ENCODE measurements around the gene LMBRD1. TPM values are rescaled to one million over a fixed set of nuclear protein-coding genes. Genes with fewer than 3 reads are reported as not detected.

The LMBRD1 gene
- total and polyA plus RNA-seq, 2 of the 13 experiments (the other 11 are each of a cell fraction or from before 2014, with no cell fraction given), result 18.9 to 21.5 TPM

DNA sequence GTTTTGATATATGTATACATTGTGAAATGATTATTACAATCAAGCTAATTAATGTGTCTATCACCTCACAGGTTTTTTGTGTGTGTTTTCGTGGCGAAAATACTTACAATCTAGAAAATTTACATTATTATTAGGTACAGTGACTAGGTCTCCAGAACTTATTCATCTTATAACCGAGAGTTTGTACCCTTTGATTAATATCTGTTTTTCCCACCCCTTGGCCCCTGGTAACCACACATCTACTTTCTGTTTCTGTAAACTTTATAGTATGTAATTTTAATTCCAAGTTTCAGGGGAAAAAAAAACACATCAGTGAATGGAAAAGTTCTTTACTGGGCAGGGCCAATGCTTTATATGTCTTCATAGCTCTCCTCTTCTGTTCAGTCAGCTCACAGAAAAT, 131.4 kb downstream of the LMBRD1 start:
- ATAC-seq (no peak), DNase-seq (ENCODE audit: low spot score) (no peak), FAIRE-seq (no peak)
- no peak overlapping the region for H2AFZ ChIP-seq (ENCODE audit: low read length)
- no TSS peak for BruUV-seq (replicated peaks)
- no peaks in the 10 kb centered on the region for H3K9me3 ChIP-seq (ENCODE audit: low read length)
- ChIA-PET POLR2A (no interaction called here), CTCF (ENCODE audit: low intra/inter-chr PET ratio, low total read pairs) (no interaction called here)
- H4K20me1 ChIP-seq (ENCODE audit: insufficient read depth, low read length), result no peaks in the 10 kb centered on the region
- H3K4me1 ChIP-seq (ENCODE audit: insufficient read depth, low read length), result no peaks in the 10 kb centered on the region
- H3K79me2 ChIP-seq (ENCODE audit: insufficient read depth, low read length), result no peaks in the 10 kb centered on the region
- H3K27me3 ChIP-seq (ENCODE audit: control insufficient read depth in 1 of 2, insufficient read depth in 2 of 2, low read length in 2 of 2), result no peaks in the 10 kb centered on the region
- H3K4me3 ChIP-seq (replicated peaks in 1 of 3; ENCODE audit: insufficient read depth in 1 of 3, low read depth in 2 of 3, low read length in 3 of 3), result no peak overlapping the region
- H3K9ac ChIP-seq (ENCODE audit: insufficient read depth, low read depth, low read length), result no peak overlapping the region
- no peak overlapping the region for H3K27ac ChIP-seq (ENCODE audit: extremely low read length, insufficient read depth, low read length)
- intact Hi-C loops (cut with micrococcal nuclease; ENCODE audit: unreplicated experiment), result no loop called here
- no peak overlapping the region for H3K4me2 ChIP-seq (ENCODE audit: low read depth, low read length)
- H3K36me3 ChIP-seq (replicated peaks in 1 of 2; ENCODE audit: control insufficient read depth in 1 of 2, insufficient read depth in 2 of 2, low read length in 2 of 2), result no peaks in the 10 kb centered on the region
- in situ Hi-C loops (cut with HindIII; ENCODE audit: extremely low pct_ligation_motif_present, low pct_unique_long_range_greater_than_20kb), result no loop called here
- 35% methylated on average over 3 of the region's 3 CpGs for WGBS (ENCODE audit: low lambda C conversion rate)
- TF ChIP-seq, protein P1, sequence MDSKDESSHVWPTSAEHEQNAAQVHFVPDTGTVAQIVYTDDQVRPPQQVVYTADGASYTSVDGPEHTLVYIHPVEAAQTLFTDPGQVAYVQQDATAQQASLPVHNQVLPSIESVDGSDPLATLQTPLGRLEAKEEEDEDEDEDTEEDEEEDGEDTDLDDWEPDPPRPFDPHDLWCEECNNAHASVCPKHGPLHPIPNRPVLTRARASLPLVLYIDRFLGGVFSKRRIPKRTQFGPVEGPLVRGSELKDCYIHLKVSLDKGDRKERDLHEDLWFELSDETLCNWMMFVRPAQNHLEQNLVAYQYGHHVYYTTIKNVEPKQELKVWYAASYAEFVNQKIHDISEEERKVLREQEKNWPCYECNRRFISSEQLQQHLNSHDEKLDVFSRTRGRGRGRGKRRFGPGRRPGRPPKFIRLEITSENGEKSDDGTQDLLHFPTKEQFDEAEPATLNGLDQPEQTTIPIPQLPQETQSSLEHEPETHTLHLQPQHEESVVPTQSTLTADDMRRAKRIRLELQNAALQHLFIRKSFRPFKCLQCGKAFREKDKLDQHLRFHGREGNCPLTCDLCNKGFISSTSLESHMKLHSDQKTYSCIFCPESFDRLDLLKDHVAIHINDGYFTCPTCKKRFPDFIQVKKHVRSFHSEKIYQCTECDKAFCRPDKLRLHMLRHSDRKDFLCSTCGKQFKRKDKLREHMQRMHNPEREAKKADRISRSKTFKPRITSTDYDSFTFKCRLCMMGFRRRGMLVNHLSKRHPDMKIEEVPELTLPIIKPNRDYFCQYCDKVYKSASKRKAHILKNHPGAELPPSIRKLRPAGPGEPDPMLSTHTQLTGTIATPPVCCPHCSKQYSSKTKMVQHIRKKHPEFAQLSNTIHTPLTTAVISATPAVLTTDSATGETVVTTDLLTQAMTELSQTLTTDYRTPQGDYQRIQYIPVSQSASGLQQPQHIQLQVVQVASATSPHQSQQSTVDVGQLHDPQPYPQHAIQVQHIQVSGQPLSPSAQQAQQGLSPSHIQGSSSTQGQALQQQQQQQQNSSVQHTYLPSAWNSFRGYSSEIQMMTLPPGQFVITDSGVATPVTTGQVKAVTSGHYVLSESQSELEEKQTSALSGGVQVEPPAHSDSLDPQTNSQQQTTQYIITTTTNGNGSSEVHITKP (CRISPR knock-in tag; IDR thresholded peaks at IDR 0.05; ENCODE audit: low read depth), result no peak
- no peak for TF ChIP-seq GMEB2 (CRISPR knock-in tag; IDR thresholded peaks at IDR 0.05; ENCODE audit: low read depth)
- no peak for TF ChIP-seq ZNF329 (CRISPR knock-in tag; IDR thresholded peaks at IDR 0.05; ENCODE audit: low read depth)
- TF ChIP-seq SCMH1 (CRISPR knock-in tag; IDR thresholded peaks at IDR 0.05; ENCODE audit: borderline replicate concordance), result no peak
- TF ChIP-seq ZNF850 (CRISPR knock-in tag; conservative IDR thresholded peaks at IDR 0.05), result no peak
- no peak for TF ChIP-seq NONO (IDR thresholded peaks at IDR 0.05)
- TF ChIP-seq NONO (CRISPR knock-in tag; conservative IDR thresholded peaks at IDR 0.05), result no peak
- TF ChIP-seq, protein P2, sequence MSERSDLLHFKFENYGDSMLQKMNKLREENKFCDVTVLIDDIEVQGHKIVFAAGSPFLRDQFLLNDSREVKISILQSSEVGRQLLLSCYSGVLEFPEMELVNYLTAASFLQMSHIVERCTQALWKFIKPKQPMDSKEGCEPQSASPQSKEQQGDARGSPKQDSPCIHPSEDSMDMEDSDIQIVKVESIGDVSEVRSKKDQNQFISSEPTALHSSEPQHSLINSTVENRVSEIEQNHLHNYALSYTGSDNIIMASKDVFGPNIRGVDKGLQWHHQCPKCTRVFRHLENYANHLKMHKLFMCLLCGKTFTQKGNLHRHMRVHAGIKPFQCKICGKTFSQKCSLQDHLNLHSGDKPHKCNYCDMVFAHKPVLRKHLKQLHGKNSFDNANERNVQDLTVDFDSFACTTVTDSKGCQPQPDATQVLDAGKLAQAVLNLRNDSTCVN (CRISPR knock-in tag; IDR thresholded peaks at IDR 0.05; ENCODE audit: borderline replicate concordance), result no peak
- TF ChIP-seq, protein P3, sequence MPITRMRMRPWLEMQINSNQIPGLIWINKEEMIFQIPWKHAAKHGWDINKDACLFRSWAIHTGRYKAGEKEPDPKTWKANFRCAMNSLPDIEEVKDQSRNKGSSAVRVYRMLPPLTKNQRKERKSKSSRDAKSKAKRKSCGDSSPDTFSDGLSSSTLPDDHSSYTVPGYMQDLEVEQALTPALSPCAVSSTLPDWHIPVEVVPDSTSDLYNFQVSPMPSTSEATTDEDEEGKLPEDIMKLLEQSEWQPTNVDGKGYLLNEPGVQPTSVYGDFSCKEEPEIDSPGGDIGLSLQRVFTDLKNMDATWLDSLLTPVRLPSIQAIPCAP (CRISPR knock-in tag; IDR thresholded peaks at IDR 0.05; ENCODE audit: low read depth), result no peak
- TF ChIP-seq STAT6 (CRISPR knock-in tag; IDR thresholded peaks at IDR 0.05; ENCODE audit: borderline replicate concordance), result no peak
- TF ChIP-seq IKZF4 (CRISPR knock-in tag; IDR thresholded peaks at IDR 0.05; ENCODE audit: borderline replicate concordance, low read depth, not compliant biosample characterization), result no peak
- TF ChIP-seq MAFF (IDR thresholded peaks at IDR 0.05; ENCODE audit: low read depth, low read length), result no peak
- TF ChIP-seq CHD2 (IDR thresholded peaks at IDR 0.05; ENCODE audit: low read depth, low read length), result no peak
- no peak for TF ChIP-seq ZIK1 (CRISPR knock-in tag; IDR thresholded peaks at IDR 0.05; ENCODE audit: borderline replicate concordance, low read depth)
- TF ChIP-seq HOXA5 (CRISPR knock-in tag; IDR thresholded peaks at IDR 0.05), result no peak

Measured in HepG2 (cell line).